ENCODE measurements around the gene DMPK. TPM values are rescaled to one million over a fixed set of nuclear protein-coding genes. Genes with fewer than 3 reads are reported as not detected.

The DMPK gene
- total and polyA plus RNA-seq, 9 of the 15 experiments (the other 6 are each of a cell fraction or from before 2014, with no cell fraction given) = 0.24 to 31.3 (median 7.3) TPM

DNA sequence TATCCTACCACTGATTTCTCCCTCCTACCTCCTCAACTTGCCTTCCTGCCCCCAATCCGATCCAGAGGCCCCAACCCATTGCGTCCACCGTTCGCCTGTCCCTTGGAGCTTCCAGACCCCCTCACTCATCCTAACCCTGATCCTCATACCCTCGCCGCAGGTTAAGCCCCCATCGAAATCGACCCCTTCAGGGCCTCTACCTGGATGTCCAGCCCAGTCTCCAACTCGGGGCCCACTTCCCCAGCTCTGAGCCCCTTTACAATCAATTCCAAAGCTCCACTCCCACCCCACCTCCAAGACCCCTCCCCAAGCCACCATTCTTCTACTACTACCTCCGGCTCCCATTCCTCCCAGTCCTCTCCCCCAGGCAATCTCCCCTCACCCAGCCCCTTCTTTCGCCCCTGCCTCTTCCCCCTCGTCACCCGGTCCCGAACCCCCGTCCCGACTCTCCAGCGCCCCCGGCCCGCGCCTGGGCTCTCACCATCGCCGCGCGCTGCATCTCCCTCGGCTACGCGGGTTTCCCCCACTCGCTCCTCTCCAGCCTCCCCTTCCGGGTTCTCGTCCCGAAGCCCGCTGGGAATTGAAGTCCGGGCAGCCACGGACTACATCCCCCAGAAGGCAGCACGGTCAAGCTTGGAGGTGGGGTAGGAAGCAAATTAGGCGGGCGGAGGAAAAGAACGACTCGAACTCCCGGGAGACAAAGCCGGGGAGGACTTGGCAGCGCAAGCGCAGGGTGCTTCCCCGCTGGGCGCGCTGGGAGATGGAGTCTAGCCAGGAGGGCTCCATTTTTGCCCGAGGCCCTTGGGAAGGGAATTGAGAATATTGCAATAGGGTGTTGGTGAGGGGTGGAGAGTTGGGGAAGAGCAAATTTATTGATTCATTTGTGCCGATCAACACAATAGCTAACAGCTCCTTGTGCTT is 51.7 kb downstream of the DMPK start, which contains the start of gene FBXO46:
TSS of gene FBXO46 (minus strand) at position 529 of the 921 bp plus-strand sequence. CDS start 17,401 bp downstream, outside the sequence.
- Histone ChIP-seq H3K27ac (ENCODE audit: extremely low read depth, low read depth, low read length) (peak within 1 kb of the TSS; percentile 74), H3K4me1 (replicated peaks in 1 of 2; ENCODE audit: control insufficient read depth in 2 of 2, insufficient read depth in 2 of 2, low read length in 2 of 2) (peaks cover 13 to 38% of the 10 kb centered on the region in 2 experiments), H3K36me3 (ENCODE audit: control insufficient read depth, insufficient read depth, low read length) (peaks cover 9% of the 10 kb centered on the region; the same call in 1 of the 3 replicates), H3K9ac (ENCODE audit: insufficient read depth in 1 of 2, low read depth in 2 of 2, low read length in 2 of 2) (peak within 1 kb of the TSS; percentile 87 to 95), H3K4me3 (peak within 1 kb of the TSS; percentile 88), H3K9me1 (ENCODE audit: control insufficient read depth, insufficient read depth, low read length) (no peaks in the 10 kb centered on the region), H3K9me3 (replicated peaks; ENCODE audit: control insufficient read depth, insufficient read depth, low read depth, low read length) (no peaks in the 10 kb centered on the region), H3K79me2 (ENCODE audit: control insufficient read depth, insufficient read depth, low read length) (peaks cover 51% of the 10 kb centered on the region), H4K20me1 (replicated peaks; ENCODE audit: control insufficient read depth, insufficient read depth, low read length) (peaks cover 5% of the 10 kb centered on the region; the same call in 1 of the 2 replicates), H3K27me3 (ENCODE audit: control insufficient read depth in 2 of 2, insufficient read depth in 2 of 2, low read length in 2 of 2) (no peaks in the 10 kb centered on the region), H2AFZ (ENCODE audit: low read depth, low read length) (peak within 1 kb of the TSS; percentile 82), H3K4me2 (ENCODE audit: insufficient read depth, low read length) (peak within 1 kb of the TSS; percentile 96)
- DNase-seq (ENCODE audit: extremely low read depth in 1 of 4, low spot score in 3 of 4) = peak; percentile 92 to 98 (median 96)
- peak; percentile 97 for ATAC-seq
- in situ Hi-C loops (cut with MboI) = no loop called here
- intact Hi-C loops (cut with micrococcal nuclease) = no loop called here
- FAIRE-seq = peak; percentile 97
- under 1% methylated on average over 33 of the region's 48 CpGs for WGBS (ENCODE audit: insufficient coverage, low coverage, missing lambda C conversion rate)
- POLR2A ChIA-PET = interaction anchor here (0.6 to 2.2 kb wide), 13 partner anchors 9 to 1702 kb away, joined by 3 to 18 read pairs (median 4); partner anchors contain the start of genes QPCTL and SIX5
- CTCF ChIA-PET (ENCODE audit: low intra/inter-chr PET ratio) = no interaction called here
- no TSS peak for BruUV-seq (replicated peaks)
- TF ChIP-seq CEBPZ (IDR thresholded peaks at IDR 0.05; ENCODE audit: borderline replicate concordance, low read depth, low read length) = no peak
- no peak for TF ChIP-seq ZNF76 (CRISPR knock-in tag; IDR thresholded peaks at IDR 0.05; ENCODE audit: borderline replicate concordance)
- TF ChIP-seq TAF1 (IDR thresholded peaks at IDR 0.05; ENCODE audit: control insufficient read depth, extremely low read depth, insufficient read depth, low read length, severe bottlenecking) = peak; percentile 65
- TF ChIP-seq, protein P1, sequence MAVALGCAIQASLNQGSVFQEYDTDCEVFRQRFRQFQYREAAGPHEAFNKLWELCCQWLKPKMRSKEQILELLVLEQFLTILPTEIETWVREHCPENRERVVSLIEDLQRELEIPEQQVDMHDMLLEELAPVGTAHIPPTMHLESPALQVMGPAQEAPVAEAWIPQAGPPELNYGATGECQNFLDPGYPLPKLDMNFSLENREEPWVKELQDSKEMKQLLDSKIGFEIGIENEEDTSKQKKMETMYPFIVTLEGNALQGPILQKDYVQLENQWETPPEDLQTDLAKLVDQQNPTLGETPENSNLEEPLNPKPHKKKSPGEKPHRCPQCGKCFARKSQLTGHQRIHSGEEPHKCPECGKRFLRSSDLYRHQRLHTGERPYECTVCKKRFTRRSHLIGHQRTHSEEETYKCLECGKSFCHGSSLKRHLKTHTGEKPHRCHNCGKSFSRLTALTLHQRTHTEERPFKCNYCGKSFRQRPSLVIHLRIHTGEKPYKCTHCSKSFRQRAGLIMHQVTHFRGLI (CRISPR knock-in tag; IDR thresholded peaks at IDR 0.05) = no peak
- 0 out of 2 replicates have a peak, but pooled peaks have one; percentile 26 for TF ChIP-seq NCOA1 (IDR thresholded peaks at IDR 0.05; ENCODE audit: low read depth)
- TF ChIP-seq ZKSCAN8 (CRISPR knock-in tag; IDR thresholded peaks at IDR 0.05) = no peak
- no peak for TF ChIP-seq TCF15 (CRISPR knock-in tag; IDR thresholded peaks at IDR 0.05)
- TF ChIP-seq POLR2AphosphoS2 (IDR thresholded peaks at IDR 0.05; ENCODE audit: low read length) = no peak
- no peak for TF ChIP-seq ZBED1 (IDR thresholded peaks at IDR 0.05)
- TF ChIP-seq L3MBTL2 (IDR thresholded peaks at IDR 0.05) = peak; percentile 32; the same call in 1 of the 2 replicates
- no peak for TF ChIP-seq KLF1 (tag; IDR thresholded peaks at IDR 0.05)
- no peak for TF ChIP-seq KAT8 (IDR thresholded peaks at IDR 0.05; ENCODE audit: low read depth)
- no peak for TF ChIP-seq ZBTB9 (CRISPR knock-in tag; IDR thresholded peaks at IDR 0.05)
- no peak for TF ChIP-seq BMI1 (IDR thresholded peaks at IDR 0.05; ENCODE audit: low read length)
- TF ChIP-seq STAG1 (CRISPR knock-in tag; IDR thresholded peaks at IDR 0.05; ENCODE audit: borderline replicate concordance) = no peak

Data from K562 (cell line).